Ramos (cell line): Measurements from ENCODE around the gene REC114.
"Not testable (repeated sequence)": the region's sequence is repeated elsewhere in the genome, so short reads cannot be mapped to it uniquely, and the experiment has no call there.

ENCODE experiments used
- in situ Hi-C: fragments of 300-500 bp; cut with MboI; formaldehyde crosslinking; loops from one replicate; pipeline ENCODE4 v1.14.3; 2022; ENCODE audit warnings: low sequenced_read_pairs; ENCODE audit not compliant: unreplicated experiment

REC114 gene

DNA sequence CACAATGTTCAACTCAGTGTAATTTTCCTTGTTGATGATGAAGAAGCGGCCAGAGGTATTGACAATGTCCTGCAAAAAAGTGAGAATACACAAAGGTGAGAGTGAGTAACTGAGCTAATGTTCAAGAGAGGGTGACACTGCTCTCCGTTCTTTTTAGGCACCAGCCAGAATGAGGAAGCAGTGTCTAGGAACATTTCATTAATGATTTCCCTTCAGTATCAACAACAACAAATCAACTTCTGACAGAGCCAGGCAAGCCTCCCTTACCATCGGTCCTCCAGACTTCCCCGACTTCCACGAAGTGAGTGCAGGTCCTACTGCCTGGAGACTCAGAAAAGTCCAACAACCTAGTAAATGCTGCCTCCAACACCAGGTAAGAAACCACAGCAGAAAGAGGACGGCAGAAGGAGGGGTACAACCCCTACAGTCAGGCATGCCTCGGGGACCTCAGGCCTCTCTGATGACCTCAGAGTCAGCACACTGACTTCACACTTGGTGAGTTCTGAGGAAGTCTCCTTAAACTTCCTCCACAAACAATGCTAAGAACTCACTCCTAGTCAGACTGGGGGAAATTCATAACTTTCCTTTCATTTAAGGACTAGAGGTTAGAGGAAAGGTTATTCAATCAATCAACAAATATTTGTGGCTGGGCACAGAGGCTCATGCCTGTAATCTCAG, 127.5 kb downstream of the REC114 start:
- in situ Hi-C loops: no loop called here

DNA sequence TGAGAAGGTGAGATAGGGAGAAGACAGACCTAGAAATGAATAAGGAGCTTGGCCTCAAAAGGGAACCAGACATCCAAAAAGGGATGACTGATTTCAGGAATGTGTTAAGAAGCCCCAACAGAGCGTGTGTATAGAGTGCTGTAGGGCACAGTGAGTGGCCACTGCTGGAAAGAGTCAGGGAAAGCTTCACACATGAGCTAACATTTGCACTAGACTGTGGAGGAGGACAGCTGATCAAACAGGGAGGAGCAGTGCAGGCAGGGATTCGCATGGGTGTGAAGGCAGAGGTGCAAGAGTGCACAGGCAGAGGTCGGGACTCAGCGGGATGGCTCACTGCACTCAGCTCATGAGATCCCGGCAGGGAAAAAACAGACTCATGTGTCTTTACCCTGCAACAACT, 128.4 kb downstream of the REC114 start:
- in situ Hi-C loops: no loop called here

DNA sequence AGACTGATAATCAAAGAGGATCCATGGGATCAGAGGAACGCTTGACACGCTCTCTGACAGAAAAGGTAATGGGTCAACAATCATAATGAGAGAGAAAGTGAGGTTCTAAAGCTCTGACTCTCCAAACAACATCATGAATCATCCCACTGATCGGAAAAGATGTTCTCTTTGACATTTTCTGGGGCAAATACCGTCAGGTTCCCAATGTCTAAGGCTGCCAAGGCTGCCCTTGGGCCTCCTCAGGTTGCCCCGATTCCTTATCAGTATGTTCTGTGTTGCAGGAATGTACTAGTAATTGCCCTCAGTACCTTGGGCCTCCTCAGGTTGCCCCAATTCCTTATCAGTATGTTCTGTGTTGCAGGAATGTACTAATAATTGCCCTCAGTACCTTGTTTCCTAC, 129.3 kb downstream of the REC114 start:
- in situ Hi-C loops: no loop called here

DNA sequence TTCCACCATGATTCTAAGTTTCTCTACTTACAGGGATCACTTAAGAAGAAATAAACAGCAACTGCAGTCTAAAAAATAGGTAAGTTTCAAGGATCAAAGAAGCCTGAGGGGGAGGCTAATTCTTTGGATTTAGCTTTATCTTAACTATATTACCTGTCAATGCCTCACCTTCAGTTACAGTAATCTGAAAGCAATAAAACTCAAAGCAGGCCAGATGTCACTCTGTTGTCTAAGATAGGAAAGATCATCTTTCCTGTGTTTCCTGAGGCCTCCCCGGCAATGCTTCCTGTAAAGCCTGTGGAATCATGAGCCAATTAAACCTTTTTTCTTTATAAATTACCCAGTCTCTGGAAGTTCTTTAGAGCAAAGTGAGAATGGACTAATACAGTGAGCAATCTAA, 130.1 kb downstream of the REC114 start:
- in situ Hi-C loops: no loop called here

DNA sequence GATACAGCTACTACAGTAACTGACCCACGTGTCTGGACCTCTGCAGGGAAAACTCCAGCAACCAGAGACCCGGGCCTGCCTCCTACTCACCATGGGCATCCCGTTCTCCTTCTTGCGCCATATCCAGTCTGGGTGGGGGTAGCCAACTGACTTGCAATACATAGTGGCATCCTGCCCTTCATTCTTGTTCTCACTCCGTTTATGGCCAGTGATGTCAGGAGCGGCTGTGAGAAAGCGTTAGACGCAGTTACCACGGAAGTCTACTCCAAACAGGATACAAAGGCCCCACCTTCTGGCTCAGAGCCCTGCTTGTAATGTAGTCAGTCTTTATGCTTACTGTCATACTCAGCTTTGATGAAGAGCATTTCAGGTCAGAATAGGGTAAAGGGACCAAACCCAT, 130.6 kb downstream of the REC114 start:
- in situ Hi-C loops: no loop called here

DNA sequence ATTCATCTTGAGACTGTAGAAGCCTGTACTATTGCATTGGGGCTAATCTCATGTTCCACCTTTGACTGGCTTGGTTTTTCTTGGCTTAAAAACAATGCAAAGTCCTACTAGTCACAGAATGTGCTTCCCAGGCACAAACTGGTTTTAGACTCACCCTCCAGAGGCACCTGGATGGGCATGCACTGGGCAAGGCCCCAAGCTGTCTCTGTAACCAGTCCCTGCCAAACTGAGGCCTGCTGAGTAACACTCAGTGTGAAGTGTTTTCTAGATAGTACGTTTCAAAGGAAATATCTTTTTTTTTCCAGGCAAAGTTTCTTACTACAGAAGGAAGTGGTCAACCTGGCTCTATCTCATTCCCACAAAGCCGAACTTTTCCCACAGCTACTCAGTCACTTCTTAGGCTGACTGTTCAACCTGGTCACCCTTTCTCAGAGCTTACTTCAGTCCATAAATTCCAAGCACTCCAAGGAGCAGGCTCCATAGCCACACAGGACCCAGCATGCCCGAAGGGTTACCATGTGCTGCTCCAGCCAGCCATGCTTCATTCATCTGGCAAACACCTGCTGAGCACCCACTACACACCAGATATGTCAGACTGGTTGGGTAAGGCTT, 132.8 kb downstream of the REC114 start:
- in situ Hi-C loops: no loop called here

DNA sequence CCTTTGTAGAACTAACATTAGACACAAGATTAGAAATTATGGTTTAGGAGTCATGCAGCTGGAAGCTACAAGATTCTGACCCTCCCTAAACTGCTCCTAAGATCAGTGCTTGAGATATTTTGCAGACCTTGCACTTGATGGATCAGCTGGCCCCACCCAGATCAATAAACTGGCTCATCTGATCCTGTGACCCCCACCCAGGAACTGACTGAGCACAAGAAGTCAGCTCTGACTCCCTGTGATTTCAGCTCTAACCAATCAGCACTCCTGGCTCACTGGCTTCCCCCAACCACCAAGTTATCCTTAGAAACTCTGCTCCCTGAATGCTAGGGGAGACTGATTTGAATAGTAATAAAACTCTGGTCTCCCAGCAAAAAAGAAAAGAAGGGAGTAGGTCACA, 134.6 kb downstream of the REC114 start:
- in situ Hi-C loops: not testable (repeated sequence)

DNA sequence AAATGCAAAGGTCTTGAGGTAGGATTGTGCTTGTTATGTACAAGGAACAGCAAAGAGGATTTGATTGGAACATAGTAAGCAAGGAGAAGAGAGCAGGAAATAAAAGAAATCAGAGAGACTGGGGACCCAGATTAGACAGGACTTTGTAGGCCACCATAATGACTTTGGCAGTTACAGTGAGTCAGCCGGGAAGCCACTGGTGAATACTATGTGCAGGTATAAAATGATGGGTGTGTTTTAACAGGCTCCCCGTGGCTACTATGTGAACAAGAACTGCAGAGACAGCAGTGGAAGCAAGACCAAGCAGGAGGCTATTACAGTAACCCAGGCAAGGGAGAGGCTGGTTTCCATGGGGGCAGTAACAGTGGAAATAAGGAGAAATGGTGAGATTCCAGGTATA, 135.1 kb downstream of the REC114 start:
- in situ Hi-C loops: no loop called here

DNA sequence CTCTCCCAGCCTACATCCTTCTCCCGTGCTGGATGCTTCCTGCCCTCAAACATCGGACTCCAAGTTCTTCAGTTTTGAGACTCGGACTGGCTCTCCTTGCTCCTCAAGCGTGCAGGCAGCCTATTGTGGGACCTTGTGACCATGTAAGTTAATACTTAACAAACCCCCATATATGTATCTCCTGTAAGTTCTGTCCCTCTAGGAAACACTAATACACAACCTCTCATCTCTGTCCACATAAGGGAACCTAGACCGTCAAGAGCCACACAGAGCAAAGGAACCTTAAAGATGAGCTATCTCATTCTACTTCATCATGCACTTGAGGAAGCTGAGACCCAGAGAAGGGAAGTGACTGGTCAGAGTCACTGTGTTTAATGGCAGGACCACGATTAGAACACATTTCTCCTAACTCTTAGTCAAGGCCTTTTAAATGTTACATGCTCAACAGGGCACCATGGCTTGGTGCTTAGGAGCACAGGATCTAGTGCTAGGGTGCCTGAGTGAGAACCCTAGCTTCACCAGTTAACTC, 140.0 kb downstream of the REC114 start:
- in situ Hi-C loops: no loop called here

DNA sequence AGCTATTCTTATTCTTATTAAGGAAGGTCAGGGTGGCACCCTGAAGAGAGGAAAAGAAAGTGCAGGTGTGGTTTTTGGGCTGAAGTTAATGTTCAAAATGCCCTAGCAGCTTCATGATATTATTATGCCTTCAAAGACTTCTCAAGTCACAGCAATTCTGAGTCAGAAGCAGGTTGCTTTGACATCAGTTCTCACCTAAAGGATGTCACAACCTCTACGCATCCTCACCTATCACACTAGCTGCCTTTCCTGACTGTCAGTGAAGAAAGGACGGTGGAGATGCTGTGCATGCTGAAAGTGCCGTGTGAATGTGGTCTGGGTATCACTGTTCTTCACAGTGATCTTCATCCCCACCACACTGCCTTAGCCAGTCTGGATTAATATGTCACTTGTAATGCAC, 140.6 kb downstream of the REC114 start:
- in situ Hi-C loops: no loop called here

DNA sequence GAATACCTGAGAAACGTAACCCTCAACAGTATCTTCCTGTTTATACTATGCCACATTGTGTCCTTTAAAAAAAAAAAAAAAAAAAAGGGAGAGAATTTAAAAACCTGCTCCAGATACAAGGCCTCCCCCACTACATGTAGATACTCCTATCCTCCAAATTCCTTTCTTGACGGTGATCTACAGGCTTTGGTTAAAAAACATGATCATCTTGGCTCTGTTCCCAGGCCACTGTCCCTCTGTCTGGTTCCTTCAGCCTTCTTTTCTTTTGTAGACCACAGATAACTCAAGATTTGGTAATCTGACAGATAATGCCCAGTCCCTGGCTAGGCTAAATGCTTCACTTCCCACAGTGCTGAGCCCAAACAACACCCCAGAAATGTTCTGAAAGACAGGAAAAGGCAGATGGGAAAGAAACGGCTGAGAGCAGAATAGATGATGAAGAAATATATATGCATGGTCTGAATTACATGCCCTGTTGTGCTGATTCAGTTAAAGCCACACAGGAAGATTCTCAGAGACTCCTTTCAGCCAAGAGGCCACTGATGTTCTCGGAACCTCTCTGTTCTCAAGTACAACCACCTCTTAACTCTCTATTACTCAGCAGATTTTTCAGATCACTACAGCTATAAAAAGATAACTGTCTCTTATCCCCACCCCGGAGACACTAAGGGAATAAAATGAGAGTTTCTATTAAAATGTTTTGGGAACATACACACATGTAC, 141.9 kb downstream of the REC114 start:
- in situ Hi-C loops: no loop called here

DNA sequence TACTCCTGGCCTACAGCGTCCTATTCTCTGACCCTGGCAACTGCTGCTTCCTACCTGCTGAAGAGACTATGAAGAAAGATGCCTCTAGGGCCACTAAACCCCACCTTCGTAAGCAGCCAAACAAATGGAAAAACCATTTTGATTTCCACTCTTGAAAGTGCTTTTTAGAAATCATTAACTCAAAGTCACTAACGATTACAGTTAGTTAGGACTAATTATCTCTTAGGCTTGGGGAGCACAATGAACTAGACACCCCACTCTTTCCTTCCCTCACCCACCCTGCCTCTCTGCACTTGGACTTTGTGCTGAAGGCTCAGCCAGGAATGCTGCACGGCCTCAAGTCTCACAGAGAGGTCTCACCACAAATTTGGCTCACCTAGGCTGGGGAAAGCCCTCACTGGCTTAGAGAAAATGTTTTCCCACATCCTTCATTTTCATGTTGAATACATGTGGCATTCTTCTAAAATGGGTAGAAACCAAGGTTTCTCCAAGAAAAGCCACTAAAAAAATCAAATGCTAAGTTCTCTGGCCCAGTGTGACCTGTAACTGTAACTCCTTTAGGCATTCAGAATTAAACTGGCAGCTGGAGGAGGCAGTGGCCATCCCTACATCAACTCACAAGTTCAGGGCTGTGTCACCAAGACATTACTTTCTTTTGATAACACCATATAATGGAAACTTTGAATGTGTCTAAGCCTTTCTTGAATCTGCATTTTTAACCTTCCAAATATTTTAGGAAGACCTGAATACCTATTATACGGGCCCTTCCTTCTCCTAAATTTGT, 143.1 kb downstream of the REC114 start:
- in situ Hi-C loops: no loop called here

DNA sequence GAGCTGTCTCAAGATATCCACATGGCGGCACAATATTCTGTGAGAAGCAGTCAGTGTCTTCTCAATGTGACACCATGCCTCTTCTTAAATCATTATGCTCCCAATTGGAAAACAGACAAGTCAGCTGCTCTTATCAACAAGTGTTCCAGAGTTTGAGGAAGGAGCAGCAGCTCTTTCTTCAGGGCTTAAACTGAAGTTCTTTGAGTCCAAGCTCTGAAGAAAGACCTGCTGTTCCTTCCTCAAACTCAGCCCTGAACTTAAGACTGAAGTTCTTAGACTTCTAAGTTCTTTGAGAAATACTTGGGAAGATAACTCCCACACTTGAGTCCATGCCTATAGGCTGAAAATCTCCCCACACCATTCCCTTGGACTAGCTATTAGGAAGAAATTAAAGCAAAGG, 146.8 kb downstream of the REC114 start:
- in situ Hi-C loops: no loop called here

DNA sequence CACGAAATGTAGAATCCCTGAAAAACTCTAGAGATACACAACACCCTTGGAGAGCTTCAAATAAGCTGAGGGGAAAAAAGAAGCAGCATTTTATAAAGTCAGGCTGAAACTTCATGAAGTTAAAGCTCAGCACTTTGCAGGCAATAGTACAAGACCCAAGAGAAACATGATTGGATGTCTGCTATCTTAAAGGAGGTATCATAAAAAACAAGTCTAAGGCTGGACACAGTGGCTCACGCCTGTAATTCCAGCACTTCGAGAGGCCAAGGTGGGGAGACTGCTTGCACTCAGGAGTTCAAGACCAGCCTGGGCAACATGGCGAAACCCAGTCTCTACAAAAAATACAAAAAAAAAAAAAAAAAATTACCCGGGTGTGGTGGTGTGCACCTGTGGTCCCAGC, 147.3 kb downstream of the REC114 start:
- in situ Hi-C loops: no loop called here

DNA sequence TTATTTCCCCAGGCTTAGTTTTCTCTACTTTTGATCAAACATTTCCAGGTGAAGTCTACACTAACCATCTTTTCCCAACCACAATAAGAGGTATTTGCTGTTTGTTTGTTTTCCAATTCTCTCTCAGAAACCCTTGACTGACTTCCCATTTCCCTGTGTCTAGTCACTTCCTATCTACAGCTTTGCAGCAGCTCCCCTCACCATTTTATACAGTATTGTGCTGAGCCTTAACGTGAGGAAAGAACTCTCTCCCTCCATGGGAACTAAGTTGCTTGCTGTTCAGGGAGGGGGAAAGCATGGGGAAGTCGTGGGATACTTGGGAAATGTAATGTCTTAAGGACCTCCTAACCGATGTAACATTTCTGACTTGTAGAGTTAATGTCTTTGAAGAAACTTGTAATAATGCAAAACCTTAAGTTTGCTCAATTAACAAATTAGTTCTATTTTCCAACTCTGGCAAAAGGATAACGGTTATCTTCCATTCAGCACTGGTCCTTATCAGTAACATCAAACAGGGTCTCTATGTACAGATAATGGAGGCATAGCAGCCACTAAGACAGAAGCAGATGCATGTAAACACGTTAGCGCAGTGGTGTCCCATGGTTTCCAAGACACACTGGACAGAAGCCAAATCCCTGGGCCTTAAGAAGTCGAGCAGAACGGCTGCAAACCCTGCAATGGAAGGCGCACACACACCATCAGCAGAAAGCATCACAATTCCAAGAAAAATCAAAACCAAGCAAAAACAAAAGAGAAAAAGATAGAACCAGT, 150.5 kb downstream of the REC114 start:
- in situ Hi-C loops: no loop called here

DNA sequence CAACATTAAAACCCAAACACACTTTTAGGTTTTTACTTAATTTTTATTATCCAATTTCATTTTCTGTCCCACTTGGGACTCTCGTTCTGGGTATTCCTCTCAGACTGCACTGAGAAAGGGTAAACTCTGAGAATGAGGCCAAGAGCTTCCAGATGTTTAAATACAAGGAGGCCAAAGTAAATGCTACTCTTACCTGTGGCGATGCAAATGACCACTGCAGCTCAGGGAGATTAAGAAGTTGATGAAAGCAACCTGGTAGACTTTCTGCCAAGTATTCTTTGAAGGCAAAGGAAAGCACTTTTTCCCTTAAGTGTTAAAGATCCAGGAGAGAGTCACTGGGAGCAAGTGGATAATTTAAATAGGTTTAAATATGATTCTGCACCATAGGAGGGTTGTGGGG, 151.1 kb downstream of the REC114 start:
- in situ Hi-C loops: no loop called here

DNA sequence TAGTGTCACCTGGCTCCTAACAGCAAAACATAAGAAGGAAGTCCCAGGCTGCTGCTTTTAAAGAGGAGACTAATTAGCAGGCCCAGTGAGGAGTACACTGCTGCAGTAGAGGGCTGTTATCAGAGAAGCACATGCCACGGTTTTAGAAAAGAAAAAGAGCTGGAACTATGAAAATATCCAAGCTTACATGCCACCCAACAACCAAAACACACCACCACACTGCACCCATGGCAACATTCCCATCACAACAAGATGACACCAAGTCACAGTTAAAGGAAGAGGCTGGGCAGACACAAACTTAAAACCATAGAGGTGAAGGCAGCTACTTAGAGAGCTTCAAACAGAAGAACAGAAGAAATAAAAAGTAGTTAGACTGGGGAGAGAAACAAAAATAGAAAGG, 153.2 kb downstream of the REC114 start:
- in situ Hi-C loops: no loop called here

DNA sequence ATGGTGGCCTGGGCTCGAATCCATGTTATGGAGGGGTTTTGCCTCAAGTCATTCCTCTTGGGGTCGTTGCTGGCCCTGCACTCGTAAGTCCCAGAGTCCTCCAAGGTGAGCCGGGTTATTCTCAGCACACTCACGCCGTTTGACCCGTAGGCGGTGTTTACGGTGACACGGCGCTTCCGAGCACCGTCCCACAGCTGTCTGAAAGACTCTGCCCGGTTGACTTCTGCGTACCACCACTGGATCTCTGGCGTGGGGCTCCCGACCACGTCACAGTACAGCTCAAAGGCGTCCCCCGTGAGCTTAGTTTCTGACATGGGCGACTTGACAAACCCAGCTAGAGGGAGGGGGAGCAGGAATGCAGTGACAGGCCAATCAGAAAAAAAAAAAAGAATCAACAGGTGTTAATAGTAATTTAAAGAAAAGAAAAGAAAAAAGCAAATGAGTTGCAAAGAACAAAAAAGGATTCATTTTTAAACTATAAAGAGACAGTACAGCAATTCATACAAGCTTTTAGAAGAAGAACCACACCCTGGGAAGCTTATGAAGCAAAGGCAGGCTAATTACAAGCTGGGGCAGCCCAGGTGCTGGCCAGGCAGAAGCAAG, 154.2 kb downstream of the REC114 start:
- in situ Hi-C loops: no loop called here

DNA sequence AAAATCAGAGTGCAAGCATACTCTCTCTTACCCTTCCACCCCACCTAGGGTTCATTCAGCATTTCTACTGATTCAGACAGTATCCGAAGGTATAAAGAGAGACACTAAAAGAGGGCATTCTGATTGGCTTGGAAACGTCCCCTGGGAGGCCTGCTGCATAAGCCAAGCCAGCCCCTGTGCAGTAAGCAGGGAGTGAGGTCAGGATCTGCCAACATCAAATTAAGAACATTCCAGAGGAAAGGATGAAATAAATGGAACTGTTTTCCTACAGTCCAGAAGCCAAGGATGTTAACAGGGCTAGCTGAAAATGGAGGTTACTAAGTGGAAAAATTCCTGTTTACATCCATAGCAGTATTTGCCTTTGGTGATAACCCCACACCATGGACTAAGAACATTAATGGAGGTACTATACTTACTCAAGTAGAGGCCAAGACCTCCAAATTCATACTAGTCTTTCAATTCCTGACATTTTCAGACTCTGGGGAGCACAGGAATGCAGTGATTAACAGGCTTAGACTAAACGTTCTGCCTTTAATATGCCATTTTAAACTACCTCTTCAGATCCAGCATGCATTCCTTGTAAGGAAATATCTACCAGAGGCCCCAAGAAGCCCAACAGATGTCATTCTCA, 155.7 kb downstream of the REC114 start:
- in situ Hi-C loops: no loop called here
